GM12878 (cell line): ENCODE measurements around the gene OR1F1. TPM values are rescaled to one million over a fixed set of nuclear protein-coding genes. Genes with fewer than 3 reads are reported as not detected.
A peak's percentile ranks its signal among the peaks of the same experiment; 100 is the strongest.

Experiments
- BHLHE40 ChIP-seq, 2 experiments: fragments of 450-650 bp in 1 of 2; IDR thresholded peaks; 2 replicates each; pipeline ENCODE4 v1.6.1; 2011 to 2017; ENCODE audit warnings: low read depth in 2 of 2, borderline replicate concordance in 1 of 2, improper control_type of control experiment in 1 of 2, low read length in 1 of 2, mild to moderate bottlenecking in 1 of 2
- CHD2 ChIP-seq: IDR thresholded peaks from 2 replicates; pipeline ENCODE4 v1.6.1; 2011; ENCODE audit warnings: low read depth, low read length, improper control_type of control experiment, borderline replicate concordance
- CTCF ChIP-seq, 3 experiments: IDR thresholded peaks in 2 of 3; conservative IDR thresholded peaks in 1 of 3; 2 replicates each; pipeline ENCODE4 v1.5.1; 2011; ENCODE audit warnings: low read depth in 3 of 3, low read length in 3 of 3, mild to moderate bottlenecking in 3 of 3, control low read depth in 2 of 3, moderate library complexity in 2 of 3, inconsistent platforms in 1 of 3, mixed read lengths in 1 of 3; ENCODE audit not compliant: control insufficient read depth in 2 of 3, insufficient read depth in 1 of 3; ENCODE audit errors: extremely low read depth in 1 of 3
- DPF2 ChIP-seq: fragments of 450-650 bp; IDR thresholded peaks from 2 replicates; pipeline ENCODE4 v1.6.1; 2017; ENCODE audit warnings: mild to moderate bottlenecking
- E2F4 ChIP-seq: IDR thresholded peaks from 2 replicates; pipeline ENCODE4 v1.6.1; 2012; ENCODE audit warnings: low read depth, low read length, improper control_type of control experiment
- ELK1 ChIP-seq: IDR thresholded peaks from 2 replicates; pipeline ENCODE4 v1.6.1; 2012; ENCODE audit warnings: low read depth, low read length, improper control_type of control experiment
- ESRRA ChIP-seq: IDR thresholded peaks from 2 replicates; pipeline ENCODE4 v1.6.1; 2012; ENCODE audit warnings: mild to moderate bottlenecking, low read length, improper control_type of control experiment
- FOXM1 ChIP-seq: IDR thresholded peaks from 2 replicates; pipeline ENCODE4 v1.6.1; 2012; ENCODE audit warnings: low read depth, mild to moderate bottlenecking, inconsistent platforms, low read length, moderate library complexity
- HDAC6 ChIP-seq: fragments of 200-600 bp; sonication (generic); IDR thresholded peaks from one replicate; pipeline ENCODE4 v1.8.0; 2017; ENCODE audit warnings: antibody characterized with exemption; ENCODE audit not compliant: unreplicated experiment
- IRF4 ChIP-seq: IDR thresholded peaks from 2 replicates; pipeline ENCODE4 v1.6.1; 2011; ENCODE audit warnings: low read depth, low read length
- JUNB ChIP-seq: IDR thresholded peaks from 2 replicates; pipeline ENCODE4 v1.6.1; 2016; ENCODE audit warnings: antibody characterized with exemption, mild to moderate bottlenecking
- MEF2A ChIP-seq: IDR thresholded peaks from 2 replicates; pipeline ENCODE4 v1.6.1; 2011; ENCODE audit warnings: low read depth, mild to moderate bottlenecking, low read length, moderate library complexity; ENCODE audit not compliant: insufficient read depth
- MTA2 ChIP-seq: fragments of 450-650 bp; IDR thresholded peaks from 2 replicates; pipeline ENCODE4 v1.6.1; 2016; ENCODE audit warnings: low read depth, mild to moderate bottlenecking, moderate library complexity
- NFXL1 ChIP-seq: fragments of 450-650 bp; IDR thresholded peaks from 2 replicates; pipeline ENCODE4 v1.6.1; 2017; ENCODE audit warnings: antibody characterized with exemption, mild to moderate bottlenecking, borderline replicate concordance
- NR2F1 ChIP-seq: fragments of 450-650 bp; conservative IDR thresholded peaks from 2 replicates; pipeline ENCODE4 v1.6.1; 2017; ENCODE audit warnings: mild to moderate bottlenecking
- RELB ChIP-seq: fragments of 450-650 bp; IDR thresholded peaks from 2 replicates; pipeline ENCODE4 v1.6.1; 2017; ENCODE audit warnings: low read depth, mild to moderate bottlenecking, moderate library complexity
- RFX5 ChIP-seq: IDR thresholded peaks from 2 replicates; pipeline ENCODE4 v1.6.1; 2011; ENCODE audit warnings: low read depth, low read length, improper control_type of control experiment
- SRF ChIP-seq, 2 experiments: IDR thresholded peaks; 2 replicates each; pipeline ENCODE4 v1.6.1; 2011; ENCODE audit warnings: low read depth in 2 of 2, low read length in 2 of 2, mild to moderate bottlenecking in 1 of 2, moderate library complexity in 1 of 2
- TAF1 ChIP-seq: IDR thresholded peaks from 2 replicates; pipeline ENCODE4 v1.6.1; 2011; ENCODE audit warnings: mild to moderate bottlenecking, low read depth, low read length, borderline replicate concordance
- YBX1 ChIP-seq: fragments of 450-650 bp; IDR thresholded peaks from 2 replicates; pipeline ENCODE4 v1.6.1; 2016; ENCODE audit warnings: antibody characterized with exemption
- ZNF687 ChIP-seq: fragments of 450-650 bp; IDR thresholded peaks from 2 replicates; pipeline ENCODE4 v1.6.1; 2017; ENCODE audit warnings: mild to moderate bottlenecking, moderate library complexity
- polyA plus RNA-seq, 11 experiments: library from polyadenylated mRNA; depleted of rRNA in 4 of 11; unstranded in 6 of 11; stranded (reverse) in 5 of 11; fragments of >200 nt; fragmentation: Nextera tagmentation in 4 of 11; fragmentation: Illumina TruSeq in 1 of 11; extraction: Ambion mirVana in 4 of 11; extraction: Trizol in 1 of 11; gene quantifications; 1 replicate in 1 of 11; 2 replicates in 10 of 11; pipeline versions ENCODE4 v1.2.1 to v1.2.3, GENCODE V29; 2011 to 2016; ENCODE audit warnings: inconsistent platforms in 2 of 11, missing spikeins in 2 of 11, low read depth in 1 of 11
- total RNA-seq, 4 experiments: library from RNA; depleted of rRNA in 3 of 4; stranded (reverse); fragments of >200 nt in 3 of 4; fragmentation: Illumina TruSeq in 1 of 4; extraction: Trizol in 1 of 4; gene quantifications; 2 replicates each; pipeline versions ENCODE4 v1.2.1 to v1.2.3, GENCODE V29; 2013 to 2021

OR1F1 gene
- total and polyA plus RNA-seq, 10 of the 15 experiments (the other 5 are each of a cell fraction or from before 2014, with no cell fraction given), result 0.10 to 0.14 (median 0.12) TPM; not detected in 7

GRCh38 chr16:3171181-3171854 lies 16.7 kb upstream of the OR1F1 start (continued):
- TF ChIP-seq CTCF (IDR thresholded peaks at IDR 0.05 in 2 of 3, conservative IDR thresholded peaks at IDR 0.05 in 1 of 3; ENCODE audit: control insufficient read depth in 2 of 3, extremely low read depth in 1 of 3, insufficient read depth in 1 of 3, low read depth in 3 of 3, low read length in 3 of 3), result no peak
- TF ChIP-seq E2F4, result no peak
- no peak for TF ChIP-seq RFX5
- TF ChIP-seq MEF2A, result no peak
- no peak for TF ChIP-seq ELK1
- TF ChIP-seq JUNB, result peak; percentile 15; the same call in 1 of the 2 replicates
- TF ChIP-seq MTA2, result no peak
- TF ChIP-seq NFXL1, result no peak
- TF ChIP-seq FOXM1, result no peak
- TF ChIP-seq SRF (IDR thresholded peaks at IDR 0.05; ENCODE audit: low read depth in 2 of 2, low read length in 2 of 2), result no peak
- no peak for TF ChIP-seq IRF4
- TF ChIP-seq HDAC6, result no peak
- no peak for TF ChIP-seq YBX1
- no peak for TF ChIP-seq DPF2
- 0 out of 2 replicates have a peak, but pooled peaks have one; percentile 17 for TF ChIP-seq TAF1
- no peak for TF ChIP-seq CHD2
- no peak for TF ChIP-seq ESRRA
- TF ChIP-seq BHLHE40 (IDR thresholded peaks at IDR 0.05; ENCODE audit: borderline replicate concordance in 1 of 2, low read depth in 2 of 2, low read length in 1 of 2), result no peak
- peak; percentile 63; the same call in 1 of the 2 replicates for TF ChIP-seq NR2F1
- TF ChIP-seq RELB, result no peak
- TF ChIP-seq ZNF687, result no peak
